WTC11 (cell line): Measurements from ENCODE around the gene OGA. TPM values are rescaled to one million over a fixed set of nuclear protein-coding genes. Genes with fewer than 3 reads are reported as not detected.

Experiments
- ATAC-seq: fragments of 200-7000 bp; cut with Tn5 transposase; 2 replicates; pipeline ENCODE4 v1.10.0; 2021; ENCODE audit warnings: mild to moderate bottlenecking, moderate library complexity
- CTCF ChIA-PET: fragments of 300-600 bp; sonication (Branson Sonifier 250); formaldehyde crosslinking; loops from one replicate; lab custom pipeline; 2021; ENCODE audit warnings: antibody characterized with exemption; lab: Charles Lee
- POLR2A ChIA-PET: fragments of 350-600 bp; sonication (Branson Sonifier 250); formaldehyde crosslinking; loops from one replicate; lab custom pipeline; 2021; ENCODE audit warnings: antibody characterized with exemption; lab: Charles Lee
- DNase-seq: peaks from one replicate; pipeline ENCODE4 v3.0.0; 2021; ENCODE audit warnings: low spot score
- H3K27ac Mint-ChIP-seq: 2 replicates; pipeline ENCODE4 v1.8.0; 2021; ENCODE audit warnings: mixed read lengths
- H3K27me3 Mint-ChIP-seq: 2 replicates; pipeline ENCODE4 v1.8.0; 2021; ENCODE audit warnings: low read depth, mild to moderate bottlenecking, moderate library complexity, mixed read lengths
- H3K36me3 Mint-ChIP-seq: 2 replicates; pipeline ENCODE4 v1.8.0; 2021; ENCODE audit warnings: mixed read lengths
- H3K4me1 Mint-ChIP-seq: 2 replicates; pipeline ENCODE4 v1.8.0; 2022; ENCODE audit warnings: mixed read lengths
- H3K4me3 Mint-ChIP-seq: 2 replicates; pipeline ENCODE4 v1.8.0; 2021; ENCODE audit warnings: mild to moderate bottlenecking, moderate library complexity, mixed read lengths
- H3K9me3 Mint-ChIP-seq: 2 replicates; pipeline ENCODE4 v1.8.0; 2021; ENCODE audit warnings: mixed read lengths
- ATF1 ChIP-seq: sonication (generic); formaldehyde crosslinking; IDR thresholded peaks from 2 replicates; pipeline ENCODE4 v1.8.1; 2023; ENCODE audit warnings: mild to moderate bottlenecking, moderate library complexity, missing genetic modification reagents
- GRHL2 ChIP-seq: fragments of 250-450 bp; sonication (Bioruptor Pico); IDR thresholded peaks from 2 replicates; pipeline ENCODE4 v1.8.0; 2022; ENCODE audit warnings: mild to moderate bottlenecking, moderate library complexity; ENCODE audit not compliant: insufficient replicate concordance, severe bottlenecking
- NFE2L1 ChIP-seq: sonication (generic); formaldehyde crosslinking; IDR thresholded peaks from 2 replicates; pipeline ENCODE4 v1.8.1; 2023; ENCODE audit warnings: missing genetic modification reagents
- NR2C2 ChIP-seq: sonication (generic); formaldehyde crosslinking; IDR thresholded peaks from 2 replicates; pipeline ENCODE4 v1.8.0; 2022; ENCODE audit warnings: mild to moderate bottlenecking, missing genetic modification reagents
- PRDM15 ChIP-seq: sonication (generic); formaldehyde crosslinking; IDR thresholded peaks from 2 replicates; pipeline ENCODE4 v1.8.0; 2022; ENCODE audit warnings: missing genetic modification reagents
- SP1 ChIP-seq: sonication (generic); formaldehyde crosslinking; conservative IDR thresholded peaks from 2 replicates; pipeline ENCODE4 v1.8.1; 2022; ENCODE audit warnings: missing genetic modification reagents
- TP53 ChIP-seq: sonication (generic); formaldehyde crosslinking; IDR thresholded peaks from 2 replicates; pipeline ENCODE4 v1.8.1; 2023; ENCODE audit warnings: mild to moderate bottlenecking, missing genetic modification reagents
- ZNF281 ChIP-seq: sonication (generic); formaldehyde crosslinking; IDR thresholded peaks from 2 replicates; pipeline ENCODE4 v1.8.0; 2023; ENCODE audit warnings: mild to moderate bottlenecking, missing genetic modification reagents
- ZNF671 ChIP-seq: fragments of 250-450 bp; sonication (Bioruptor Pico); IDR thresholded peaks from 2 replicates; pipeline ENCODE4 v1.8.0; 2021; ENCODE audit warnings: mild to moderate bottlenecking
- total RNA-seq: library from RNA; stranded (reverse); gene quantifications from 3 replicates; pipeline ENCODE4 v1.2.3, GENCODE V29; 2021

OGA gene
- total RNA-seq, 1 experiment from 2014 or later: 111 TPM

- peak; percentile 95; the same call in 1 of the 2 replicates for TF ChIP-seq ZNF281 (CRISPR knock-in tag)
- no peak for TF ChIP-seq NFE2L1 (CRISPR knock-in tag)
- peak; percentile 92 for TF ChIP-seq SP1
- TF ChIP-seq NR2C2 (CRISPR knock-in tag): 0 out of 2 replicates have a peak, but pooled peaks have one; percentile 13
- no peak for TF ChIP-seq ATF1 (CRISPR knock-in tag)
Observed at GRCh38 chr10:101830322-101831168, 12.3 kb upstream of the OGA start (continued).

GRCh38 chr10:101829561-101830315, 11.5 kb upstream of the OGA start:
- Mint-ChIP-seq H3K27ac (peak overlapping the region; percentile 82), H3K36me3 (no peaks in the 10 kb centered on the region), H3K9me3 (no peaks in the 10 kb centered on the region), H3K27me3 (peaks cover 3% of the 10 kb centered on the region), H3K4me3 (peak overlapping the region; percentile 78), H3K4me1 (peaks cover 21% of the 10 kb centered on the region)
- ChIA-PET POLR2A (interaction anchor here (0.9 to 2.7 kb wide), 2 partner anchors 10 to 11 kb away, joined by 4 to 30 read pairs; partner anchors contain the start of gene OGA), CTCF (interaction anchor here (0.9 to 5.2 kb wide), 6 partner anchors 11 to 227 kb away, joined by 3 to 64 read pairs (median 8); partner anchors contain the start of genes KCNIP2 and OGA)
- TF ChIP-seq ZNF671 (CRISPR knock-in tag): no peak
- peak; percentile 81 for DNase-seq
- ATAC-seq: peak; percentile 55

GRCh38 chr10:101828766-101829551, 10.7 kb upstream of the OGA start:
- DNase-seq (no peak), ATAC-seq (no peak; the same call in 1 of the 2 replicates)
- Mint-ChIP-seq H3K36me3 (no peaks in the 10 kb centered on the region), H3K4me1 (peaks cover 19% of the 10 kb centered on the region), H3K9me3 (no peaks in the 10 kb centered on the region), H3K27me3 (peaks cover 3% of the 10 kb centered on the region), H3K4me3 (peak overlapping the region; percentile 57), H3K27ac (no peak overlapping the region)
- POLR2A ChIA-PET: interaction anchor here (2.7 kb wide), 1 partner anchor 11 kb away, joined by 30 read pairs; the partner anchor contains the start of gene OGA
- CTCF ChIA-PET: interaction anchor here (0.9 to 5.2 kb wide), 8 partner anchors 10 to 226 kb away, joined by 3 to 64 read pairs (median 6); partner anchors contain the start of genes KCNIP2 and OGA
- peak; percentile 88 for TF ChIP-seq PRDM15 (CRISPR knock-in tag)
- no peak for TF ChIP-seq TP53 (CRISPR knock-in tag)
- no peak for TF ChIP-seq GRHL2 (CRISPR knock-in tag)
